HG03175 (cell line): ENCODE measurements around the gene GSG1.

Source experiments
- ATAC-seq: cut with Tn5 transposase; IDR thresholded peaks from one replicate; pipeline ENCODE4 v1.9.1; 2021; ENCODE audit warnings: mild to moderate bottlenecking, moderate library complexity; ENCODE audit not compliant: unreplicated experiment

GSG1 gene

GRCh38 chr12:13103391-13104033 lies at the start of gene GSG1:
GSG1 (minus strand) TSS chr12:13103667; CDS start chr12:13103512, 155 bp downstream.
- ATAC-seq = no peak

- ATAC-seq = no peak
Observed at GRCh38 chr12:13153180-13153579, 49.7 kb upstream of the GSG1 start.

- no peak for ATAC-seq
Observed at GRCh38 chr12:13152756-13153155, 49.3 kb upstream of the GSG1 start.

- ATAC-seq = no peak
Observed at GRCh38 chr12:13152281-13152680, 48.8 kb upstream of the GSG1 start.

- ATAC-seq = no peak
Observed at GRCh38 chr12:13149411-13149810, 45.9 kb upstream of the GSG1 start.

- ATAC-seq = no peak
Observed at GRCh38 chr12:13148485-13148847, 45.0 kb upstream of the GSG1 start.

- no peak for ATAC-seq
Observed at GRCh38 chr12:13147688-13148484, 44.4 kb upstream of the GSG1 start.

GRCh38 chr12:13146336-13146938 lies 43.0 kb upstream of the GSG1 start:
- ATAC-seq = no peak

GRCh38 chr12:13144266-13144828 lies 40.9 kb upstream of the GSG1 start:
- ATAC-seq = no peak

- no peak for ATAC-seq
Observed at GRCh38 chr12:13142747-13143146, 39.3 kb upstream of the GSG1 start.

GRCh38 chr12:13141686-13142085 lies 38.2 kb upstream of the GSG1 start:
- ATAC-seq = no peak

GRCh38 chr12:13135371-13136178 lies 32.1 kb upstream of the GSG1 start:
- ATAC-seq = no peak

- ATAC-seq = no peak
Observed at GRCh38 chr12:13133886-13134285, 30.4 kb upstream of the GSG1 start.

- ATAC-seq = no peak
Observed at GRCh38 chr12:13130981-13131380, 27.5 kb upstream of the GSG1 start.

GRCh38 chr12:13128291-13128965 lies 25.0 kb upstream of the GSG1 start:
- ATAC-seq = no peak

GRCh38 chr12:13127444-13127843 lies 24.0 kb upstream of the GSG1 start:
- no peak for ATAC-seq

- no peak for ATAC-seq
Observed at GRCh38 chr12:13126494-13126893, 23.0 kb upstream of the GSG1 start.

- ATAC-seq = no peak
Observed at GRCh38 chr12:13125996-13126395, 22.5 kb upstream of the GSG1 start.

GRCh38 chr12:13124656-13125505 lies 21.4 kb upstream of the GSG1 start:
- no peak for ATAC-seq
